HG03521 (cell line): ENCODE results near the gene METTL21A.
A peak's percentile ranks its signal among the peaks of the same experiment; 100 is the strongest.

Experiments
- ATAC-seq: cut with Tn5 transposase; IDR thresholded peaks from one replicate; pipeline ENCODE4 v1.9.1; 2021; ENCODE audit warnings: mild to moderate bottlenecking, moderate library complexity; ENCODE audit not compliant: unreplicated experiment

METTL21A gene

DNA sequence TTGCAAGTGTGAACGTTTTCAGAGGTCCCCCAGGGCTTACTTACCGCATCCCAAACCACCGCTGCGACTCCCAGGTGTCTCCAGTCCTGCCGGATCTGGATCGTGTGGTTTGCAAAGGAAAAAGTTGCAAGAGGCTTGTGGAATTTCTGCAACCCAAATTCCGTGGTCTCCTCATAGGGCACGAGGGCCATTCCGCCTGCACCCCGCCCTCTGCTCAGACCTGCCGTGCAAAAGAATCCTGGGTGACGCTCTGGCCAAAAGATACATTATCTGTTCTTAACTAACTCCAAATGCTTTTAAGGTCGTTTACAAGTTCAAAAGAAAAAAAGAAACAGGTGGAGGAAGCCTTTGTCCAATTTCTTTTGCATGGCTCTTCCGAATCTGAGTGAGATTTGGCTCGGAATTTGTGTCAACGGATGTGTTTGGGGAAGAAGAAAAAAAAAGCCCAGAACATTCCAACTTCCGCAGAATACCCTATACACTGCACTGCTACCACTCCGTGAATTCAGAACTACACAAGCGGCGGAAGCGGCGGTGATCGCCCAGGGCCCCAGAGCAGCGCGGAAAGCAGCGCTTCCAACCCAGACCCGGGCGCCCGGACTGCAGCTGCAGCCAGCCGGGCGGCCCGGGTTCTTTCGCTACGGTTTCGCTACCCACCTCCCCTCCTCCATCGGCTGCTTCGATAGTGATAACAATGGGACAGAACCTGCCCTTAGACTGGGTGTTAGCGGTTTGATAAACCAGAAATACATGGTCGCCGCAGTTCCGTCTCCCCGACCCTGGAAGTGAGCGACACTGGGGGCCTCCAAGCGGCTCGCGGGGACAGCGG, 795 bp downstream of the METTL21A start:
- peak; percentile 33 for ATAC-seq

DNA sequence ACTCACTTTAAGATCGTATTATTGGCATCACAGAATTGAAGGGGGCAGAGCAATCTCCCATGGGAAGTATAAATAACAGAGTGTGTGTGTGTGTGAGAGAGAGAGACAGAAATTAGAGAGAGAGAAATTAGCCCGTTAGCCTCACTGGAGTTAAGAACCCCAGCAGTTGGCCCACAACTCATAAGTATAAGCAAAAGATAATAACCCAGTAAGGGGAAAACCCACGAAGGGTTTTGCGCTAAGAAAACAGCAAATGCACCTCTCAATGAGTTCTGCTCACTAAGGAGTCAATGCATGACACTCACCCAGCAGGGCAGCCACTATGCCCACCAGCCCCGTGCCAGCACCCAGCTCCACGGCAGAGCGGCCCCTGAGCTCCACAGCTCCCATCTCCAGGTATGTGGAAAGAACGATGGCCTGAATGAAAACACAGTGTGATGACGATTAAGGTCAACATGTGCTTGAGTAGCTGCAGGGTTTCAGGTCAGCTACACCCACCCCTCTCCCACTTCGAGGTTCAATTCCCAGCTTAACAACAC, 3.6 kb downstream of the METTL21A start:
- ATAC-seq, result no peak

DNA sequence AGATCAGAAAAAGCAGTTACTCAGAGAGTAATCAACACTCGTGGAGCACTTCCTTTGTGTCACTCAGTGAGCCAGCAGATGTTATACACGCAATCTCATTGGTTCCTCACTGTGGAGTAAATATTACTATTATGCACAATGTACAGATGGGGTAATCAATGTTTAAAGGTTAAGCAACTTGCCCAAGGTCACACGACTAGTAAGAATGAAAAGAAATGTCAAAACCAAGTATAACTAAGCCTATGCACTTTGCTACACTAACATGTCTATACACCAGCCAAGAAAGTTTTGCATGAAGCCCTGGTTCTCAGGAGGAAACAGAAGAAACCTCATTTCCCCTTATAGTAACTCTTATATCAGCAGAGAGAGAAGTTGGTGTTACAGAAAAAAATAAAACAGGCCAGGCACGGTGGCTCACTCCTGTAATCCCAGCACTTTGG, 5.4 kb downstream of the METTL21A start:
- peak; percentile 35 for ATAC-seq

DNA sequence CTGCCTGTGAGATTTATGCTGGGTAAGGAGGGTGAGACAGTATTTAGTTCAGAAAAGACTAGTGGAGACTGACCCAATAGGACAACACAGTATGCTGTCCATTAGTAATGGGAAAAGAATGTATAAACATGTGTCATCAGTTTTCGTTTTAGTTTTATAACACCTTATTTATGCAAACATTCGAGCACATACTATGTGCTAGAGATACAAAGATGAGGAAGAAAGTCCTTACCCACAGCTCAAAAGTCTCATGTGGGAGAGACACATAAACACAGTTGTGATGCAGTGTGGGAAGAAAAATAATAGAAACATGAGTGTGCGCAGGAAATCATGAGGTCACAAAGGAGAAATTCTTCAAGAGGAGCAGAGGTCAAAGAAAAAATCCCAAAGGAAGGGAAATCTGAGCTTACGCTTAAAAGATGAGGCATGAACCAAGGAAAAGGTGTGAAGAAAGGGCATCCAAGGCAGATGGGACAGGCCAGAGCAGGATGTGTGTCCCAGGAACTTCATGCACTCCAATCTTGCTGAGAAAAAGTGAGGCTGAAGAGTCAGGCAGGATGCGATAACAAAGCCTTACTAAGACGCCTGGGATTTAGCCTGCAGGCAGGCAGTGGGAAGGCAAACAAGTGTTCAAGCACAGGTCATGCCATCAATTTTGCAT, 8.1 kb downstream of the METTL21A start:
- ATAC-seq, result no peak

DNA sequence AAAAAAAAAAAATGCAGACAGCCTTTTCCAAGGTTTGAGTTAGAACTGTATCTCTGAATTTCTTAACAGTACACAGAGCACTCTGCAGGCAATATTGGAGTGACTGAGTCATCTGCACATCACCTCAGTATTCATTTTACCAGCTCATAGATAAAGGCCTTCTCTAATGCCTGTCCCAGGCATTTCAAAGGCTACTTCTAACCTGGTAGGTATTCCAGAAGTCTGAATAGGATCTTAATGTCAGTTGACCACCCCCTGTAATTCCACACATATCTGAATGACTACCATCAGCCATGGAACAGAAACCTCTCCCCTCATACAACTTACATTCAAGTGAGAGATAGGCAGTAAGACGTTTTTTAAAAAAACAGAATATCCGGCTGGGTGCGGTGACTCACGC, 9.0 kb downstream of the METTL21A start:
- ATAC-seq, result no peak

DNA sequence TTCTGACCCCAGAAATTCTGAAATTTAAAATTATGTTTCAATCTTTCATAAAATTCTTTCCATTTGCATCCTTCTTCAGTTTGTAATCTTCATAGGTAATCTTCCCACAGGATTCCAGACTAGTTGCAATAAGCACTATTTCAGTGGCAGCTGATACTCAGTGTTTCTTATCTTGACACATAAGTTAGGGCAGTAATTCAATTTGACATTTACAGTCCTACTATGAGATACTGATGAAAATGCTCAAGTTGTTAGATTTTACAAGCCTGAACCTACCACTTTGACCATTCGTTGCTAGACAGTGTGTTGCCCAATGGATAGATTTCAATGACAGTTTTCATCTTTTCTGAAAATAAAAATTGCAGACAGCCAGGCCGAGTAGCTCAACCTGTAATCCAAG, 10.4 kb downstream of the METTL21A start:
- ATAC-seq, result no peak

DNA sequence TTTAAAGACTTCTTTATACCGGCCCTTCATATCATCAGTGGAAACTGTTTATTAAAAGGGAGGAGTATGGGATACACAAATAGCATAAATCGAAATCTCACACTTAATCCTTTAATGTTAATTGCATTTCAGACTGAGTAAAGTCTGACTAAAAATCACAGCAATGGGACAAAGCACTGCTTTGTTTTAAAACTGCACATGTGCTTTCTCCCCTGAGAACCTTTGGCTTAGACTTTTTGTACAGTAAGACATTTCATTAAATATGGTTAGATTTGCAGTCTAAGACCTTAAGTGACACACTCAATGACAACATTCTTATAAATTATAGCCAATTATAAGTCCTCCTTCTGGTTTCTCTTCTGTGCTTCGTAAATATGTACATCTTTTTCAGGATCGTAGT, 12.5 kb downstream of the METTL21A start:
- ATAC-seq, result no peak

DNA sequence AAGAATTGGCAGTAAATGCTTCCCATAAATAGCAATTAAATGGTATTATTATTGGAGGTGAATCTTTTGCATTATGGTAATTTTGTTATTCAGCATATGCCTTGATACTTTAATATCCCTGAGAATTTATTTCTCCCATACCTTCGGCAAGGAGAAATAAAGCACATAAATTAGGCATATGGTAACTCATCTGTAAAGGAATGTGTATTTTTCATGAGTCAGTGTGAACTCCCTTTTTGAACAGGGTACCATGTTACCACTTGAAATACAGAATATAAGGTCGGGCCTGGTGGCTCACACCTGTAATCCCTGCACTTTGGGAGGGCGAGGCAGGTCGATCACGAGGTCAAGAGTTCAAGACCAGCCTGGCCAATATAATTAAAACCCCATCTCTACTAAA, 18.4 kb downstream of the METTL21A start:
- ATAC-seq, result no peak

DNA sequence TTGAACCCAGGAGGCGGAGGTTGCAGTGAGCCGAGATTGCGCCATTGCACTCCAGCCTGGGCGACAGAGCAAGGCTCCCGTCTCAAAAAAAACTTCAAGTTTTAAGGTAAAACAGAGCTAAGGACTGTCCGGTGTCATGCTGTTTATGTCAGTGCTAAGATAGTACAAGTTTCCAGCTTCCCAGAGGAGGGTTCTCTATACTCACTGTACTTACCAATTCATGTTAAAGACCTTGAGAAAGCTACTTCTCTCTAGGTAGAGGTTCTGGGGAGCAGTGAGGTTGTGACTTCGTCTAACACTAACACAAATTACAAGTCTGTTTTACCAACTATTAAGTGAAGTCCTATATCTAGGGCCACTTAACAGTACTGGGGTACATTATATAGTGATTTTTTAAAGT, 18.8 kb downstream of the METTL21A start:
- no peak for ATAC-seq

DNA sequence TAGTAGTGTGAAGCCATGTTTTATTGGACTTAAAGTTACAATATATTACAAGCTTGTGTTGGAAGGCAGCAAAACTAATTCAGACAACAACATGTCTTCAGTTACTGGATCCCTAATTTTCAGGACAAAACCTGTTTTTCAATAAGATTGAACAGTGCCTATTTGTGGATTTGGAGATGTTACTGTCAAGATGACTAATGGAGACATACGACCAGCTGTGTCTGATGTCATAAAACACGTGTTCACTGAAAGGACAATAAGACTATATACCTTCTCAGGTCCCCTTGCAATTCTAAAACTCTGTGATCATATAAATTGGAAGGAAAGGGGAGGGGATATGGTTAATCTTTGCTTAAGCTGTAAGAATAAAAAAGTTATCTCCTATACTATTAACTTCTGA, 21.7 kb downstream of the METTL21A start:
- ATAC-seq, result no peak

DNA sequence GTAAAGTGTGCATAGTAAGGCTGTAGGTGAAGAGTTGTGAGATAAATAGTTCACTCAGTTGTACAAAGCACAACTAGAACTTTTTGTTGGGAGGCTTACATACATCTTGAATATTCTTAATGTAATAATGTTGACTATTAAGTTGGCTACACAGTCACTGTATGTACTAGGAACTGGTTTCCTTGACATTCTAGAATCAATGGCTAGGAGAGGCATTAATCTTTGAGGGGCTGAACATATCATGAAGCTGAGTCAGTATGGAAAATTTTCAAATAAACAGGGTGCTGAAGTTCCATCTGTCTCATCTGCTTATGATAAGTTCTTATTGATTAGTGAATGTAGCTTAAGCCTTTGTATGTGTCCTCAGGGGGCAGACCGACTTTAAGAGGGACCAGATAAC, 23.4 kb downstream of the METTL21A start:
- ATAC-seq, result no peak

DNA sequence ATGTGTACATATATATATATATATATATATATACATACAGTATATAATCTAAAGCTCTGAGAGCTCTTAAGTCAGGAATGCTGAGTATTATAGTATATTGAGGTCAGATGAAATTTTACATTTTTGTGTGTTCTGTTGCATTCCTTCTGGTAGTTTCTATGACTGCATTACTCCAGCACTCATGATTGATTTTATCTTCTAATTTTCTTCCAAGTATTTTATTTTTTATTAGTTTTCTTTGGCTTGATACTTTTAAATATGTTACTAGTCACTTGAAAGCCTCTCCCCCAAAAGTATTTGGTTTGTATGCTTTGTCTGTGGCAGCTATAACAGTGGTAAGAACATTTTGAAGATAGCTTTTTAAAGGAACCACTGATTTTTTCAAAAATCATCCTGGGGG, 25.0 kb downstream of the METTL21A start:
- ATAC-seq, result no peak

DNA sequence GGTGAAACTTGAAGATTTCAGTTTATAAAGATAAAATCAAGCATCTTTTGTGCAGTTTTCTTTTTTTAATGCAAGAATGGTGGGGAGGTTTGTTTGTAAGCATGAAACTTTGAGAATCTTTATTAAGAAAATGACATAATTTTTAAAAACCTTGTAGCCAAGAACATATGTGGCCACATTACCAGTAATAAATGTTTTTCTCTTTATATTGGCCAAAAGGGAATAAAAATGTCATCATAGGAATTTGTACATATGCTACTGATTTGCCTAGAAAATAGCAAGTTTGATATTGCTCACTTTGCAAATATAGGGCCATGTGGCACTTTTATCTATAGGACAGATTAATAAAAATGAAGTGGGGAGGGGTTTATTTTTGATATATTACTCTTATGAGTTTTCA, 25.6 kb downstream of the METTL21A start:
- no peak for ATAC-seq

DNA sequence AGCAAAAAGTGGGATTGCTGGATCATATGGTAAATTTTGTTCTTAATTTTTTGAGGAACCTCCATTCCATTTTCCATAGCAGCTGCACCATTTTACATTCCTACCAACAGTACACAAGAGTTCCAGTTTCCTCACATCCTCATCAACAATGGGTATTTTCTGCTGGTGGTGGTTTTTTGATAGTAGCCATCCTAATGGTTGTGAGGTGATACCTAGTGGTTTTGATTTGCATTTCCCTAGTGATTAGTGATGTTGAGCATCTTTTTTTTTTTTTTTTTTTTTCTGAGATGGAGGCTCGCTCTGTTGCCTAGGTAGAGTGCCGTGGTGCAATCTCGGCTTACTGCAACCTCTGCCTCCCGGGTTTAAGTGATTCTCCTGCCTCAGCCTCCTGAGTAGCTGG, 30.5 kb downstream of the METTL21A start:
- no peak for ATAC-seq

DNA sequence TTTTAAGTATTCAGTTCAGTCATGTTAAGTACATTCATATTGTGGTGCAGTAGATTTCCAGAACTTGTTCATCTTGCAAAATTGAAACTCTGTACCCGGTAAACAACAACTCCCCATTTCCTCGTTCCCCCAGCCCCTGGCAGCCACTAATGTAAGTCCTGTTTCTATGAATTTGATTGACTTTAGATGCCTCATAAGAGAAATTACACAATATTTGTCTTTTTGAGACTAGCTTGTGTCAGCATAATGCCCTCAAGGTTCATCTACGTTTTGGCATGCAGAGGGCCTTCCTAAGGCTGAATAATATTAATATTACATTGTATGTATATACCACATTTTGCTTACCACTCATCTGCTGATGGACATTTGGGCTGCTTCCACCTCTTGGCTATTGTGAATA, 30.9 kb downstream of the METTL21A start:
- ATAC-seq, result no peak

DNA sequence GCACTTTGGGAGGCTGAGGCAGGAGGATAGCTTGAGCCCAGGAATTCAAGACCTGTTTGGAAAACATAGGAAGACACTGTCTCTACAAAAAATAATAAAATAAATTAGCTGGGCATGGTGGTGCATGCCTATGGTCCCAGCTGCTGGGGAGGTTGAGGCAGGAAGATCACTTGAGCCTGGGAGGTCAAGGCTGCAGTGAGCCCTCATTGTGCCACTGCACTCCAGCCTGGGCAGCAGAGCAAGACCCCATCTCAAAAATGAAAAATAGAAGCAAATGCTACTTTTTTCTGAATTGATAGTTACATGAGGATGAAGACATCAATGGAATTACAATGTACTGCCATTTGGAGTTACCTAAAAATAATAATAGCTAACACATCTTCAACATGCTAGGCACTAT, 31.9 kb downstream of the METTL21A start:
- no peak for ATAC-seq

DNA sequence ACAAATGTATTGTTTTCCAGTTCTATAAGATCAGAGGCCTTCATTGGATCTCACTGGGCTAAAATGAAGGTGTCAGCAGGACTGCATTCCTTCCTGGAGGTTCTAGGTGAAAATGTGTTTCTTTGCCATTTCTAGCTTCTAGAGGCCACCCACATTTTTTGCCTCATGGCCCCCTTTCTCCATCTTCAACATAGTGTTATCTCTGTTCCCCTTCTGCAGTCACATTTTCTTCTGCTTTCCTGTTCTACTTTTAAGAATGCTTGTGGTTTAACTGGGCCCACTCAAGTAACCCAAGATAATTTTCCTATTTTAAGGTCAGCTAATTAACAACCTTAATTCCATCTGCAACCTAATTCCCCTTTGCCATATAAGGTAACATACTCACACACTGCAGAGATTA, 36.1 kb downstream of the METTL21A start:
- ATAC-seq, result no peak

DNA sequence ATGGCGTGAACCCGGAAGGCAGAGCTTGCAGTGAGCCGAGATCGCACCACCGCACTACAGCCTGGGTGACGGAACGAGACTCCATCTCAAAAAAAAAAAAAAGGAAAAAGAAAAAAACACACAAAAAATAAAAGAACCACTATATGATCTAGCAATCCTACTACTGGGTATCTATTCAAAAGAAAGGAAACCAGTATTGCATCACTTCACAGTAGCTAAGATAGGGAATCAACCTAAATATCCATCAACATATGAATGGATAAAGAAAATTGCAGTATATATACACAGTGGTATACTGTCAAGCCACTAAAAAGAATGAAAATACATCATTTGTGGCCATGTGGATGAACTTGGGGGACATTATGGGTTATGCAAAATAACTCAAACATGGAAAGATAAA, 37.9 kb downstream of the METTL21A start:
- ATAC-seq, result no peak

DNA sequence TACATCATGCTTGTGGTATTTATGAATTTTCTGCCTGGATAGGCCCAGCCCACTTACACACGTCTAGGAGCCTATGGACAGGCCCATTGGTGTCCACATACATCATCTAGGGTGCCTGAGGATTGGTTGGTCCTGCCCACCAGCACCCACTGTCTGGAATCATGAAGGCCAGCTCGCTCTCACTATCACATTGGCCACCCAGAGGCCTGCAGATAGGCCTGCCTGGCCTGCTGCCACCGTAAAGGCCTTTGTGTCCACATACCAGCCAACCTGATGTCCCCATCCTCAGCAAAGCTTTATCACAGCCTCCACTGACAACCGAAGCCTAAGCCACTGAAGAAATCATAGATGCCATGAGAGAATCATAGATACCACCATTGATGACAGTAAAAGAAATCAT, 40.2 kb downstream of the METTL21A start:
- no peak for ATAC-seq

DNA sequence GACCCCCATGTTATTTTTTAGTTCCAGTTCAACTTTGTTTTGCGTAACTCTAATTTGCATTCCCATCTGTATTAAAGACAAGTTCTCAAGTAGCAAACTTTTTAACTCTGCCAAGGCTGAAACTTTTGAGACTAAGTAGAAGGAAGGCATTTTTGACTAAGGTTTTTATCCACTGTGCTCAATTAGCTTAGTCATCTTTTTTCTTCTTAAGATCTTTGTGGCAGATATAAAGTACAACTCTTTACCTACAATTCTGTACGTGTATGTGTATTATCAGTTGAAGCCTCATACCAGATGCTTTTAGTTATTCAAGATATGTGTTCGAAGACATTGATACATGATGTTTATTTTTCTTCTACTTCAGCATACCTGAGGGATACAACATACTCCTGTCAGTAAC, 53.8 kb downstream of the METTL21A start:
- no peak for ATAC-seq

DNA sequence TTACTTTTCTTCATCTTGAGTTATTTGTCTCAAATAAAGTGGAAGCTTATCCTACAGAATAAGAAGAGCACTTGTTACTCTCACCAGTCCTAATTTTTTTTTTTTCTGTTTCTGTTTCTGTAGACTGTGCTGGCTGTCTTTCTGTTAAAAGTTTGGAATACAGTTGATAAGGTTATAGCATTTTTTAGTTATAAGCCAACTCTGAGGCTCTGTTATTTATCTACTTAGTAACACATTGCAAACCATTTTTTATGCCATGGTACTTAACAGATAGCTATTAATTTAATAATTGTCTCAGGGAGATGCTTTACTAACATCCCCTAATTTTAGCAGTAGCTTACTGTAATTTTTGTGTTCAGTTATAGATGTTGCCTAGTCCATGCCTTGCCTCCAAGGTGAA, 57.5 kb downstream of the METTL21A start:
- no peak for ATAC-seq

DNA sequence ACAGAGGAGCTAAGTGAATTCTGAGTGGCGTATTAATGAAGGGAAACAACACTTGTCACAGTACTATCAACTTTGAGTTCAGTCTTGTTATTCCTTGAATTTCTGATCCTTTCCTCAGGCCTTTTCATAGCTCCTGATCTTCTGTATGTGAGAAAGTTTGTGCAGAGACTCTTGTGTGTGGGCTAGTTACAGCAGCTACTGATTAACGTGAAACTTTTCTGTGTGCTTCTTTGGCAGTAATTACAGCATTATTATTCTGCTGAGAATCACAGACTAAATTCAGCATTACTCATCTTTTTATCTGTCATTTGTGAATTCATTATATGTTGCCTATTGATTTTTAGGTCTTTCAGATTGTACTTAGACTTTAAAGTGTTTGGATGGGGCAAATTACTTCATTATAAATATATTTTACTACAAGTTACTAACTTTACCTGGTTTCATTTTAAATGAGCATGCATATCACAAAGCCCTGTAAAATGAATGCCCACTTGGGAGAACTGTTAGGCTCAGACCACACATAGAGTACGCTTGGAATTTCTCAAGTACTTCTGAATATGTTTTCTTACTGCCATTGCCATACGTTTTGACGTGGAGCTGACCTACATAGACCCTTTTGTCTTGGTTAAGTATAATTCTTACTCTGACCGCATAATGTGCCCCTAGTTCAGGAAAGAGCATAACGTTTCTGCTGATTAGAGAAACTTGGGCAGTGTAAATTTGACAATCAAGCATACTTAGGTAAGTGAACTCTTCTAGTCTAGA, 59.3 kb downstream of the METTL21A start:
- no peak for ATAC-seq
